ENCODE data around the gene TMEM106C. TPM values are rescaled to one million over a fixed set of nuclear protein-coding genes. Genes with fewer than 3 reads are reported as not detected.

The TMEM106C gene
- total RNA-seq, 1 experiment from 2014 or later, result 281 TPM

GRCh38 chr12:47935184-47935583, 28.2 kb upstream of the TMEM106C start:
- H3K27me3 ChIP-seq (replicated peaks; ENCODE audit: control insufficient read depth, insufficient read depth, low read length), result no peaks in the 10 kb centered on the region
- no peaks in the 10 kb centered on the region for H3K9me3 Mint-ChIP-seq (ENCODE audit: unreplicated experiment)
- no peaks in the 10 kb centered on the region for H3K36me3 ChIP-seq (ENCODE audit: control insufficient read depth, insufficient read depth, low read length)
- H3K4me1 ChIP-seq, result peaks cover 20% of the 10 kb centered on the region
- ChIA-PET CTCF (interaction anchor here (1.0 to 1.6 kb wide), 3 partner anchors 14 to 30 kb away, joined by 3 to 6 read pairs (median 5); partner anchors contain the start of gene VDR), POLR2A (interaction anchor here (0.9 kb wide), 1 partner anchor 30 kb away, joined by 3 read pairs; the partner anchor contains the start of gene VDR)
- H3K27me3 Mint-ChIP-seq (ENCODE audit: insufficient read depth, unreplicated experiment), result no peaks in the 10 kb centered on the region
- intact Hi-C loops (cut with micrococcal nuclease; ENCODE audit: unreplicated experiment), result no loop called here
- no peak for DNase-seq
- BruUV-seq (replicated peaks), result no TSS peak
- H3K9me3 ChIP-seq, result no peaks in the 10 kb centered on the region
- H3K4me3 Mint-ChIP-seq (ENCODE audit: unreplicated experiment), result no peak overlapping the region
- no peaks in the 10 kb centered on the region for H3K36me3 Mint-ChIP-seq (ENCODE audit: insufficient read depth, unreplicated experiment)
- H3K4me3 ChIP-seq (ENCODE audit: low read depth, low read length), result no peak overlapping the region
- TF ChIP-seq CTCF (IDR thresholded peaks at IDR 0.05; ENCODE audit: insufficient read depth in 1 of 2, low read depth in 1 of 2, low read length in 1 of 2, severe bottlenecking in 1 of 2, unreplicated experiment in 1 of 2), result no peak
- no peak overlapping the region for H3K27ac Mint-ChIP-seq (ENCODE audit: unreplicated experiment)
- H3K4me1 Mint-ChIP-seq (ENCODE audit: low read depth, unreplicated experiment), result peaks cover 17% of the 10 kb centered on the region

- H3K27me3 ChIP-seq (replicated peaks; ENCODE audit: control insufficient read depth, insufficient read depth, low read length), result no peaks in the 10 kb centered on the region
- intact Hi-C loops (cut with micrococcal nuclease; ENCODE audit: unreplicated experiment), result no loop called here
Observed at GRCh38 chr12:47938093-47938492, 25.3 kb upstream of the TMEM106C start.

GRCh38 chr12:47938594-47938993, 24.8 kb upstream of the TMEM106C start:
- H3K36me3 Mint-ChIP-seq (ENCODE audit: insufficient read depth, unreplicated experiment), result no peaks in the 10 kb centered on the region

More at GRCh38 chr12:47938093-47938492, 25.3 kb upstream of the TMEM106C start:
- H3K4me1 ChIP-seq, result peaks cover 6% of the 10 kb centered on the region; the same call in 1 of the 2 replicates
- H3K36me3 Mint-ChIP-seq (ENCODE audit: insufficient read depth, unreplicated experiment), result no peaks in the 10 kb centered on the region
- no peaks in the 10 kb centered on the region for H3K27me3 Mint-ChIP-seq (ENCODE audit: insufficient read depth, unreplicated experiment)
- H3K9me3 Mint-ChIP-seq (ENCODE audit: unreplicated experiment), result no peaks in the 10 kb centered on the region
- no peak for DNase-seq
- ChIA-PET CTCF (interaction anchor here (0.5 to 1.8 kb wide), 2 partner anchors 32 to 650 kb away, joined by 4 to 5 read pairs; no protein-coding TSS in a partner anchor), POLR2A (no interaction called here)
- no TSS peak for BruUV-seq (replicated peaks)
- H3K27ac Mint-ChIP-seq (ENCODE audit: unreplicated experiment), result no peak overlapping the region
- peaks cover 13% of the 10 kb centered on the region for H3K4me1 Mint-ChIP-seq (ENCODE audit: low read depth, unreplicated experiment)
- TF ChIP-seq CTCF (IDR thresholded peaks at IDR 0.05; ENCODE audit: insufficient read depth in 1 of 2, low read depth in 1 of 2, low read length in 1 of 2, severe bottlenecking in 1 of 2, unreplicated experiment in 1 of 2), result no peak
- H3K4me3 ChIP-seq (ENCODE audit: low read depth, low read length), result no peak overlapping the region
- H3K36me3 ChIP-seq (ENCODE audit: control insufficient read depth, insufficient read depth, low read length), result no peaks in the 10 kb centered on the region
- H3K4me3 Mint-ChIP-seq (ENCODE audit: unreplicated experiment), result no peak overlapping the region
- no peaks in the 10 kb centered on the region for H3K9me3 ChIP-seq

More at GRCh38 chr12:47938594-47938993, 24.8 kb upstream of the TMEM106C start:
- intact Hi-C loops (cut with micrococcal nuclease; ENCODE audit: unreplicated experiment), result no loop called here
- Mint-ChIP-seq H3K4me1 (ENCODE audit: low read depth, unreplicated experiment) (peaks cover 13% of the 10 kb centered on the region), H3K4me3 (ENCODE audit: unreplicated experiment) (no peak overlapping the region), H3K27me3 (ENCODE audit: insufficient read depth, unreplicated experiment) (no peaks in the 10 kb centered on the region), H3K9me3 (ENCODE audit: unreplicated experiment) (no peaks in the 10 kb centered on the region), H3K27ac (ENCODE audit: unreplicated experiment) (no peak overlapping the region)
- Histone ChIP-seq H3K4me3 (ENCODE audit: low read depth, low read length) (no peak overlapping the region), H3K36me3 (ENCODE audit: control insufficient read depth, insufficient read depth, low read length) (no peaks in the 10 kb centered on the region), H3K27me3 (replicated peaks; ENCODE audit: control insufficient read depth, insufficient read depth, low read length) (no peaks in the 10 kb centered on the region), H3K9me3 (no peaks in the 10 kb centered on the region), H3K4me1 (peaks cover 6% of the 10 kb centered on the region; the same call in 1 of the 2 replicates)
- ChIA-PET CTCF (interaction anchor here (1.8 kb wide), 1 partner anchor 33 kb away, joined by 4 read pairs; no protein-coding TSS in a partner anchor), POLR2A (no interaction called here)
- TF ChIP-seq CTCF (IDR thresholded peaks at IDR 0.05; ENCODE audit: insufficient read depth in 1 of 2, low read depth in 1 of 2, low read length in 1 of 2, severe bottlenecking in 1 of 2, unreplicated experiment in 1 of 2), result no peak
- BruUV-seq (replicated peaks), result no TSS peak
- no peak for DNase-seq
